Measurements from ENCODE around the gene NANOS3. TPM values are rescaled to one million over a fixed set of nuclear protein-coding genes. Genes with fewer than 3 reads are reported as not detected.
"Not testable (repeated sequence)": the region's sequence is repeated elsewhere in the genome, so short reads cannot be mapped to it uniquely, and the experiment has no call there.

The NANOS3 gene
- total RNA-seq, 1 donor from 2014 or later: not detected

GRCh38 chr19:13920940-13921747 is 44.2 kb downstream of the NANOS3 start:
- peaks cover 2% of the 10 kb centered on the region for H3K27me3 Mint-ChIP-seq (ENCODE audit: unreplicated experiment)
- no peak for TF ChIP-seq CTCF (IDR thresholded peaks at IDR 0.05; ENCODE audit: partially characterized antibody, unreplicated experiment)
- H3K4me3 Mint-ChIP-seq (ENCODE audit: unreplicated experiment): no peak overlapping the region
- H3K27ac Mint-ChIP-seq (ENCODE audit: unreplicated experiment): no peak overlapping the region
- peaks cover 4% of the 10 kb centered on the region for H3K9me3 Mint-ChIP-seq (ENCODE audit: unreplicated experiment)
- peaks cover 11% of the 10 kb centered on the region for H3K36me3 Mint-ChIP-seq (ENCODE audit: unreplicated experiment)
- no peak for DNase-seq
- H3K4me1 Mint-ChIP-seq (ENCODE audit: low read depth, unreplicated experiment): no peaks in the 10 kb centered on the region

GRCh38 chr19:13922118-13922517 is 45.2 kb downstream of the NANOS3 start:
- H3K4me3 Mint-ChIP-seq (ENCODE audit: unreplicated experiment); H3K27me3 Mint-ChIP-seq (ENCODE audit: unreplicated experiment); DNase-seq; H3K9me3 Mint-ChIP-seq (ENCODE audit: unreplicated experiment); H3K27ac Mint-ChIP-seq (ENCODE audit: unreplicated experiment); H3K4me1 Mint-ChIP-seq (ENCODE audit: low read depth, unreplicated experiment): not testable (repeated sequence)
- peaks cover 11% of the 10 kb centered on the region for H3K36me3 Mint-ChIP-seq (ENCODE audit: unreplicated experiment)

DNA sequence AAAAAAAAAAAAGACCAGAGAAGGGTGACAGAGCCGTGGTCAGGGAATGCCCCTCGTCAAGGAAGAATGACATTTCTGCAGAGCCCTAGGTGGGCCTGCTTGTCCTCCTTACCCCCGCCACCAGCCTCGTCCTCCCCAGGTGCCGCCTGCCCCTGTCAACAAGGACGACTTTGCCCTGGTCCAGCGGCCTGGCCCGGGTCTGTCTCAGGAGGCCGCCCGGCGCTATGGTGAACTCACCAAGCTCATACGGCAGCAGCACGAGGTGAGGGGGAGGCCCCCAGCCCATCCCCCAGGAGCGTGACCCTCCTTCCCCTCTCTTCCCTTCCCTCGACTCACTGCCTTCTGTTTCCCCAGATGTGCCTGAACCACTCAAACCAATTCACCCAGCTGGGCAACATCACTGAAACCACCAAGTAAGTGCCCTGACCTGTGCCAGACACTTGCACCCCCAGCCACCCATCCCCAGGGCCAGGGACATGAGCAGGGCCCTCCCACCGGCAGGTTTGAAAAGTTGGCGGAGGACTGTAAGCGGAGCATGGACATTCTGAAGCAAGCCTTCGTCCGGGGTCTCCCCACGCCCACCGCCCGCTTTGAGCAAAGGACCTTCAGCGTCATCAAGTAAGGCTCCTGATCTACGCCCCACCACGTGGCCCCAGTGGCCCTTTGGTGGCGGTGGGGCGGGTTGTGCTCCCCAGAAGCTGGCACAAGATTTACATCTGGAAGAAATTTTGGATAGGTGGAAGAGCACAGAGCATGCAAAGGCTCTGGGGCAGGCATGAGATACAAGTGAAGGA is 46.5 kb downstream of the NANOS3 start:
- Mint-ChIP-seq H3K27me3 (ENCODE audit: unreplicated experiment) (peaks cover 5% of the 10 kb centered on the region), H3K4me3 (ENCODE audit: unreplicated experiment) (no peak overlapping the region), H3K27ac (ENCODE audit: unreplicated experiment) (no peak overlapping the region), H3K9me3 (ENCODE audit: unreplicated experiment) (peaks cover 5% of the 10 kb centered on the region), H3K36me3 (ENCODE audit: unreplicated experiment) (peaks cover 11% of the 10 kb centered on the region), H3K4me1 (ENCODE audit: low read depth, unreplicated experiment) (no peaks in the 10 kb centered on the region)
- TF ChIP-seq CTCF (IDR thresholded peaks at IDR 0.05; ENCODE audit: partially characterized antibody, unreplicated experiment): no peak
- DNase-seq: no peak

- Mint-ChIP-seq H3K9me3 (ENCODE audit: unreplicated experiment) (peaks cover 5% of the 10 kb centered on the region), H3K4me1 (ENCODE audit: low read depth, unreplicated experiment) (no peaks in the 10 kb centered on the region), H3K4me3 (ENCODE audit: unreplicated experiment) (no peak overlapping the region), H3K36me3 (ENCODE audit: unreplicated experiment) (peaks cover 11% of the 10 kb centered on the region), H3K27me3 (ENCODE audit: unreplicated experiment) (peaks cover 5% of the 10 kb centered on the region), H3K27ac (ENCODE audit: unreplicated experiment) (no peak overlapping the region)
- no peak for DNase-seq
- no peak for TF ChIP-seq CTCF (IDR thresholded peaks at IDR 0.05; ENCODE audit: partially characterized antibody, unreplicated experiment)
Measured at GRCh38 chr19:13926010-13926409, 49.1 kb downstream of the NANOS3 start.

DNA sequence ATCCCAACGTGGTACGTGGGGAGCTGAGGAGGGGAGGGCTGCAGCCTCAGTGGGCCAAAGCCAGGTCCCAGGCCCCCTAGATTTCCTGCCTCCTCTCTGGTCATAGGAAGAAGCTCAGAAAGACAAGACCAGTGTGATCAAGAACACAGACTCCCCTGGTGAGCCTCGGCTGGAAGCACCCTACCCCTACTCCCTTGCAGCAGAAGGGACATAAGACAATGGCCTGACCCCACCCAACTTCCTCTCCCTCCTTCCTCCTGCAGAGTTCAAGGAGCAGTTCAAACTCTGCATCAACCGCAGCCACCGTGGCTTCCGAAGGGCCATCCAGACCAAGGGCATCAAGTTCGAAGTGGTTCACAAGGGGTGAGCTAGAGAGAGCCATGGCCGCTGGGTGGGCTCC is 49.8 kb downstream of the NANOS3 start:
- Mint-ChIP-seq H3K36me3 (ENCODE audit: unreplicated experiment) (peaks cover 11% of the 10 kb centered on the region), H3K4me1 (ENCODE audit: low read depth, unreplicated experiment) (no peaks in the 10 kb centered on the region), H3K27ac (ENCODE audit: unreplicated experiment) (no peak overlapping the region), H3K9me3 (ENCODE audit: unreplicated experiment) (peaks cover 5% of the 10 kb centered on the region), H3K27me3 (ENCODE audit: unreplicated experiment) (peaks cover 5% of the 10 kb centered on the region), H3K4me3 (ENCODE audit: unreplicated experiment) (no peak overlapping the region)
- TF ChIP-seq CTCF (IDR thresholded peaks at IDR 0.05; ENCODE audit: partially characterized antibody, unreplicated experiment): no peak
- DNase-seq: no peak

Data from glutamatergic neuron (in vitro differentiated cells).